Measurements from ENCODE around the gene ARHGEF7. TPM values are rescaled to one million over a fixed set of nuclear protein-coding genes. Genes with fewer than 3 reads are reported as not detected.
"Not testable (repeated sequence)": the region's sequence is repeated elsewhere in the genome, so short reads cannot be mapped to it uniquely, and the experiment has no call there.

ARHGEF7 gene
- 72.2 and 73.7 TPM in 2 replicates for total RNA-seq

- Mint-ChIP-seq H3K27me3 (ENCODE audit: insufficient read depth) (peaks cover 83% of the 10 kb centered on the region), H3K4me1 (ENCODE audit: low read depth) (peaks cover 10% of the 10 kb centered on the region), H3K36me3 (ENCODE audit: low read depth) (peaks cover 5% of the 10 kb centered on the region), H3K4me3 (peak within 1 kb of the TSS; percentile 82), H3K9me3 (no peaks in the 10 kb centered on the region), H3K27ac (peak within 1 kb of the TSS; percentile 40)
- no peak for DNase-seq (ENCODE audit: low spot score)
- intact Hi-C loops (cut with micrococcal nuclease), result loop anchor here (2.0 kb wide), 1 partner anchor 201 kb away; the partner anchor contains the start of gene ANKRD10
Observed at GRCh38 chr13:111115061-111115964, at the start of gene ARHGEF7. TSS of gene ARHGEF7 (plus strand) at chr13:111115310. CDS start at chr13:111115527, 217 bp downstream.

GRCh38 chr13:111065698-111066097, 49.4 kb upstream of the ARHGEF7 start:
- peaks cover 3% of the 10 kb centered on the region for H3K9me3 Mint-ChIP-seq
- H3K27me3 Mint-ChIP-seq (ENCODE audit: insufficient read depth), result peaks cover 54% of the 10 kb centered on the region

DNA sequence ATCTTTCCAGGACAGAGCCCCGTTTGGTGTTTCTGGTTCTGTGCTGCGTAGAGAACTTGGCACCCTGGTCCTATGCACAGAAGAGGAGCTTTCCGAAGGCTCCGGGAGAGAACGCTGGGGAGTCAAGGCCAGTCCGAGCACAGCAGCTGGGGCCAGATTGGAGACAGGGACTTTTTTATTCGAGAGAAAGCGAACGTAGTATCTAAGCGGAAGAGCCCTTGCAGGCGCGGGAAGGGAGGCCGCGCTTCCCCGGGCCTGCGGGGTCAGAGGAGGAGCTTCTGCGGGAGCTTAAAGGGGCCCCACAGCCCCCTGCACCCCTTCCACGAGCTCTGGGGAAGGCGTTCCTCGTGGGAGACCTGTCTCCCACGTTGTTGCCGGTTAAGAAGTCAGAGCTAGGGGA, 48.6 kb upstream of the ARHGEF7 start:
- Mint-ChIP-seq H3K27ac (no peak overlapping the region), H3K4me1 (ENCODE audit: low read depth) (peaks cover 6% of the 10 kb centered on the region), H3K27me3 (ENCODE audit: insufficient read depth) (peaks cover 50% of the 10 kb centered on the region), H3K4me3 (peak overlapping the region; percentile 78), H3K36me3 (ENCODE audit: low read depth) (peaks cover 4% of the 10 kb centered on the region), H3K9me3 (peaks cover 10% of the 10 kb centered on the region)
- intact Hi-C loops (cut with micrococcal nuclease), result loop anchor here (2.0 to 10.0 kb wide), 3 partner anchors 46 to 1378 kb away; partner anchors contain the start of gene ANKRD10
- DNase-seq (ENCODE audit: low spot score), result no peak

More at GRCh38 chr13:111065698-111066097, 49.4 kb upstream of the ARHGEF7 start:
- Mint-ChIP-seq H3K27ac (no peak overlapping the region), H3K4me3 (no peak overlapping the region), H3K4me1 (ENCODE audit: low read depth) (peaks cover 6% of the 10 kb centered on the region), H3K36me3 (ENCODE audit: low read depth) (peaks cover 3% of the 10 kb centered on the region)
- intact Hi-C loops (cut with micrococcal nuclease), result loop anchor here (2.0 to 10.0 kb wide), 3 partner anchors 47 to 1379 kb away; partner anchors contain the start of gene ANKRD10
- no peak for DNase-seq (ENCODE audit: low spot score)

DNA sequence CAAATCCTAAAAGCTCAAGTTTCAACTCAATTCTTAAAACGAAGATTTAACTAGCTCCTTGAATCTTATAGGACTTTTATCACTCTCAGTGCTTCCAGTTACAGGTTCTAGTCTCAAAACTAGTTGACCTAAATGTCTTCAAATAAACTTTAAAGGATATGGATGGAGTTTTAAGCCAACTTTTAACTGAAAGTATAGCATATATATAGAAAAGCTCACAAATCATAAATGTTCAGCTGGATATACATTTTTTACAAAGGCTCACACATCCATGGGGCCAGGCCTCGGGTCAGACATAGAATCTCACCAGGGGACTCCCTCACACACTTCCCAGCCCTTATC, 47.1 kb upstream of the ARHGEF7 start:
- intact Hi-C loops (cut with micrococcal nuclease), result loop anchor here (1.0 to 10.0 kb wide), 3 partner anchors 44 to 1377 kb away; no protein-coding TSS in a partner anchor
- peaks cover 50% of the 10 kb centered on the region for H3K27me3 Mint-ChIP-seq (ENCODE audit: insufficient read depth)
- H3K4me3 Mint-ChIP-seq, result peak overlapping the region; percentile 77
- peaks cover 4% of the 10 kb centered on the region for H3K36me3 Mint-ChIP-seq (ENCODE audit: low read depth)
- H3K9me3 Mint-ChIP-seq, result peaks cover 21% of the 10 kb centered on the region
- no peak overlapping the region for H3K27ac Mint-ChIP-seq
- DNase-seq (ENCODE audit: low spot score), result no peak
- H3K4me1 Mint-ChIP-seq (ENCODE audit: low read depth), result peaks cover 6% of the 10 kb centered on the region

DNA sequence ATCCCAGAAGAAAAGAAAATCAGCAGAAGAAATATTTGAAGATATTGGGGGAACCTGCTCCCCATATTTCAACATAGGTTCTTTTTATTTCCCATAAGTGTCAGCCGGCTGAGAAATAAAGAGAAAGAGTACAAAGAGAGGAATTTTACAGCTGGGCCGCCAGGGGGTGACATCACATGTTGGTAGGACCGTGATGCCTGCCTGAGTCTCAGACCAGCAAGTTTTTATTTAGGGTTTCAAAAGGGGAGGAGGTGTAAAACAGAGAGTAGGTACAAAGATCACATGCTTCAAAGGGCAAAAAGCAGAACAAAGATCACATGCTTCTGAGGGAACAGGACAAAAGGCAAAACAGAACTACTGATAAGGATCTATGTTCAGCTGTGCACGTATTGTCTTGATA, 44.0 kb upstream of the ARHGEF7 start:
- H3K4me3 Mint-ChIP-seq; H3K27ac Mint-ChIP-seq; H3K36me3 Mint-ChIP-seq (ENCODE audit: low read depth); DNase-seq (ENCODE audit: low spot score); intact Hi-C loops (cut with micrococcal nuclease); H3K4me1 Mint-ChIP-seq (ENCODE audit: low read depth): not testable (repeated sequence)
- H3K9me3 Mint-ChIP-seq, result peaks cover 42% of the 10 kb centered on the region
- H3K27me3 Mint-ChIP-seq (ENCODE audit: insufficient read depth), result peaks cover 37% of the 10 kb centered on the region

GRCh38 chr13:111071526-111071925, 43.6 kb upstream of the ARHGEF7 start:
- DNase-seq (ENCODE audit: low spot score); H3K27ac Mint-ChIP-seq; H3K4me3 Mint-ChIP-seq; H3K4me1 Mint-ChIP-seq (ENCODE audit: low read depth); intact Hi-C loops (cut with micrococcal nuclease); H3K36me3 Mint-ChIP-seq (ENCODE audit: low read depth): not testable (repeated sequence)
- Mint-ChIP-seq H3K27me3 (ENCODE audit: insufficient read depth) (peaks cover 33% of the 10 kb centered on the region), H3K9me3 (peaks cover 42% of the 10 kb centered on the region)

DNA sequence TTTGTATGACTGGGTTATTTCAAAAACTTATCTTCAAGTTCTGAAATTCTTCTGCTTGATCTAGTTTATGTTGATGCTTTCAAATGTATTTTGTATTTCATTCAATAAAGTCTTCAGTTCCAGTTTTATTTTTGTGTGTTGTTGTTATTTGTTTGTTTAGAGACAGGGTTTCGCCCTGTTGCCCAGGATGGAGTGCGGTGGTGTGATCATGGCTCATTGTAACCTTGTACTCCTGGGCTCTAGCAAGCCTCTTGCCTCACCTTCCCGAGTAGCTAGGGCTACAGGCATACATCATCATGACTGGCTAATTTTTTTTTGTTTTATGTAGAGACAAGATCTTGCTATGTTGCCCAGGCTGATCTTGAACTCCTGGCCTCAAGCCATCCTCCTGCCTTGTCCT, 40.3 kb upstream of the ARHGEF7 start:
- Mint-ChIP-seq H3K4me3 (no peak overlapping the region), H3K36me3 (ENCODE audit: low read depth) (peaks cover 2% of the 10 kb centered on the region), H3K27me3 (ENCODE audit: insufficient read depth) (peaks cover 14% of the 10 kb centered on the region), H3K4me1 (ENCODE audit: low read depth) (no peaks in the 10 kb centered on the region), H3K27ac (no peak overlapping the region), H3K9me3 (peaks cover 42% of the 10 kb centered on the region)
- intact Hi-C loops (cut with micrococcal nuclease), result no loop called here
- DNase-seq (ENCODE audit: low spot score), result no peak

DNA sequence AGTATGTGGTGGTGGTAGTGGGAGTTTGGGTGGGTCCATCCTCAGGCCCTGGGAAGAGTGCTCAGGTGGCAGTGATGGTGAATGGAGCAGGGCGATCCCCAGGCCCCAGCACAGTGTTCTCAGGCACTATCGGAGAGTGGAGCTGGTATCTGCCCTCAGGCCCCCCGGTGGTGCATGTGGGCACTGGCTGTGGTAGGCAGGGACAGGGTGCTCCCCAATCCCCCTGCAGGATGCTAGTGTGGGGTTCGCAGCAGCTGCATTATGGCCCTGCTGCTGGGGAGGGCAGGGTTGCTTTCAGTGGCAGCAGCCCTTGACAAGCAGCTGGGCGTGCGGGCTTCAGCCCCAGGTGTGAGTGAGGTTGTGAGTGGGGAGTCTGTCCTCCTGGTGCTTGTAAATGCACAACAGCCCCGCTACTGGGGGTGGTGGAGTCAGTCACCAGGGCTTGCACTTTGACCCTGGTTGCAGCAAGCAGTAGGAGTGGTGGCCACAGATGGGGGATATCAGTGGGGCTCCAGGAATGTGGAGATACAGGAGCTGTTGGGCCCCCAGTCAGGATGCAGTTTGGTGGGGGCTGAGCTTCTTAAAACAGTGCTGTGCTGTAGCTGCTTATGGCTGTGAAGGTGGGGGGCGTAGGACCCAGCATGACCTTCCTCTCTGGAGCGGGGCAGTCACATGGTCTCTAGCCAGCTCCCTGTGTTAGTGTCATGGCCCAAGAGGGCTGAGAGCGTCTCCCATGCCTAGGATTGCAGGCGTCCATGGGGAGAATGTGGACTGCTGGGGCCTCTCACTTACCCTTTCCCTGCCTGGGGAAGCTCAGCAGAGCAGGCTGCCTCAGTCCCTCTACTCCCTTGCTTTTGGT, 38.7 kb upstream of the ARHGEF7 start:
- no peak overlapping the region for H3K4me3 Mint-ChIP-seq
- H3K4me1 Mint-ChIP-seq (ENCODE audit: low read depth), result no peaks in the 10 kb centered on the region
- intact Hi-C loops (cut with micrococcal nuclease), result no loop called here
- no peak overlapping the region for H3K27ac Mint-ChIP-seq
- no peak for DNase-seq (ENCODE audit: low spot score)
- H3K27me3 Mint-ChIP-seq (ENCODE audit: insufficient read depth), result peaks cover 10% of the 10 kb centered on the region
- no peaks in the 10 kb centered on the region for H3K36me3 Mint-ChIP-seq (ENCODE audit: low read depth)
- peaks cover 33% of the 10 kb centered on the region for H3K9me3 Mint-ChIP-seq

DNA sequence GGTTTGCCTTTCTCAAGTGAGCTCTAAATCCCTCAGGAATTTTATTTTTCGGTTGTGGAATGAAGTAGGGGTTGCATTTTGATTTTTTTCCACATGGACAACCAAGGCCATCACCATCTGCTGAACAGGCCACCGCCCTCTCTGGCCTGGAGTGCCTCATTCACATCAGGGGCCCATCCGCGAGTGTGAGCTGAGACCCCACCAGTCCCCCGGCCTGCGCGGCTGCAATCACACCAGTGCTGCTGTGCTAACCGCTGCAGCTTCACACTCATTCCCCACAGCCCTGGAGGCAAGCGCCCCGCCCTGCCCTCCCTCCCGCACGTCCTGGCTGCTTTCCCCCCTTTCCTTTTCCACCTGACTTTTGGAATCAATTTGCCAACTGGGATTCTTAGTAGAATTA, 35.7 kb upstream of the ARHGEF7 start:
- intact Hi-C loops (cut with micrococcal nuclease), result no loop called here
- no peak overlapping the region for H3K4me3 Mint-ChIP-seq
- H3K36me3 Mint-ChIP-seq (ENCODE audit: low read depth), result no peaks in the 10 kb centered on the region
- no peaks in the 10 kb centered on the region for H3K4me1 Mint-ChIP-seq (ENCODE audit: low read depth)
- DNase-seq (ENCODE audit: low spot score), result no peak
- peaks cover 10% of the 10 kb centered on the region for H3K27me3 Mint-ChIP-seq (ENCODE audit: insufficient read depth)
- no peak overlapping the region for H3K27ac Mint-ChIP-seq
- H3K9me3 Mint-ChIP-seq, result peaks cover 12% of the 10 kb centered on the region

GRCh38 chr13:111080642-111081041, 34.5 kb upstream of the ARHGEF7 start:
- no peak for DNase-seq (ENCODE audit: low spot score)
- intact Hi-C loops (cut with micrococcal nuclease), result no loop called here
- H3K9me3 Mint-ChIP-seq, result peaks cover 2% of the 10 kb centered on the region
- peaks cover 2% of the 10 kb centered on the region for H3K27me3 Mint-ChIP-seq (ENCODE audit: insufficient read depth)
- no peaks in the 10 kb centered on the region for H3K4me1 Mint-ChIP-seq (ENCODE audit: low read depth)
- no peak overlapping the region for H3K27ac Mint-ChIP-seq
- no peaks in the 10 kb centered on the region for H3K36me3 Mint-ChIP-seq (ENCODE audit: low read depth)
- no peak overlapping the region for H3K4me3 Mint-ChIP-seq

GRCh38 chr13:111082240-111082639, 32.9 kb upstream of the ARHGEF7 start:
- Mint-ChIP-seq H3K9me3 (no peaks in the 10 kb centered on the region), H3K4me3 (no peak overlapping the region), H3K27me3 (ENCODE audit: insufficient read depth) (peaks cover 5% of the 10 kb centered on the region), H3K27ac (no peak overlapping the region), H3K4me1 (ENCODE audit: low read depth) (no peaks in the 10 kb centered on the region), H3K36me3 (ENCODE audit: low read depth) (no peaks in the 10 kb centered on the region)
- intact Hi-C loops (cut with micrococcal nuclease), result no loop called here
- no peak for DNase-seq (ENCODE audit: low spot score)

DNA sequence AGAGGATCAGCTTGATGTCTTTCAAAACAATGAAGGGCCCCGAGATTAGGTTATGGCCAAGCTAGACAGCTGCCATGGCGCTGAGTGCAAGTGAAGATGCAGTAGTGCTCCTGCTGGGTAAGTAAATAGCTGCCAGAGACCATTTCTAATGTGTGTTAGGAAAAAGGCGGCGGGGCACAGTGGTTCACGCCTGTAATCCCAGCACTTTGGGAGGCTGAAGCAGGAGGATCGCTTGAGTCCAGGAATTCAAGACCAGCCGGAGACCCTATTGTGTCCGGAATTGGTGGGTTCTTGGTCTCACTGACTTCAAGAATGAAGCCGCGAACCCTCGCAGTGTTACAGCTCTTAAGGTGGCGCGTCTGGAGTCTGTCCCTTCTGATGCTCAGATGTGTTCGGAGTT, 32.3 kb upstream of the ARHGEF7 start:
- intact Hi-C loops (cut with micrococcal nuclease); H3K9me3 Mint-ChIP-seq; H3K36me3 Mint-ChIP-seq (ENCODE audit: low read depth); H3K27me3 Mint-ChIP-seq (ENCODE audit: insufficient read depth); H3K4me1 Mint-ChIP-seq (ENCODE audit: low read depth); DNase-seq (ENCODE audit: low spot score); H3K4me3 Mint-ChIP-seq; H3K27ac Mint-ChIP-seq: not testable (repeated sequence)

DNA sequence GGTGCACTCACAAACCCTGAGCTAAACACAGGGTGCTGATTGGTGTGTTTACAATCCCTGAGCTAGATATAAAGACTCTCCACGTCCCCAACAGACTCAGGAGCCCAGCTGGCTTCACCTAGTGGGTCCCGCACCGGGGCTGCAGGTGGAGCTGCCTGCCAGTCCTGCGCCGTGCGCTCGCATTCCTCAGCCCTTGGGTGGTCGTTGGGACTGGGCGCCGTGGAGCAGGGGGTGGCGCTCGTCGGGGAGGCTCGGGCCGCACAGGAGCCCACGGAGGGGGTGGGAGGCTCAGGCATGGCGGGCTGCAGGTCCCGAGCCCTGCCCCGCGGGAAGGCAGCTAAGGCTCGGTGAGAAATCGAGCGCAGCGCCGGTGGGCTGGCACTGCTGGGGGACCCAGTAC, 31.4 kb upstream of the ARHGEF7 start:
- not testable (repeated sequence) for DNase-seq (ENCODE audit: low spot score); H3K27me3 Mint-ChIP-seq (ENCODE audit: insufficient read depth); H3K4me1 Mint-ChIP-seq (ENCODE audit: low read depth)

More for the DNA sequence above, 31.4 kb upstream of the ARHGEF7 start:
- H3K9me3 Mint-ChIP-seq; H3K27ac Mint-ChIP-seq; H3K4me3 Mint-ChIP-seq; intact Hi-C loops (cut with micrococcal nuclease); H3K36me3 Mint-ChIP-seq (ENCODE audit: low read depth): not testable (repeated sequence)

Data from activated T-helper 1 cell treated with anti-CD3 and anti-CD28 coated beads, Interleukin-12 subunit alpha, Interleukin-12 subunit beta, Interleukin-2, Interleukin-4 antibody, amounts not matched to agents 30 ng/mL and 10 ng/mL and 1 ng/mL, durations not matched to agents 14 hours and 24 hours and 36 hours (primary cell).